Activated T-cell treated with anti-CD3 and anti-CD28 coated beads for 48 hours (primary cell): Measurements from ENCODE around the gene CTNND1.
"Not testable (repeated sequence)": the region's sequence is repeated elsewhere in the genome, so short reads cannot be mapped to it uniquely, and the experiment has no call there.

ENCODE experiments used
- DNase-seq: peaks from one replicate; pipeline ENCODE4 v3.0.0-alpha.2; 2020; ENCODE audit warnings: low read depth

The CTNND1 gene

GRCh38 chr11:57792870-57793269 is 31.3 kb downstream of the CTNND1 start:
- DNase-seq = no peak

- no peak for DNase-seq
Measured at GRCh38 chr11:57793351-57794115, 31.9 kb downstream of the CTNND1 start.

DNA sequence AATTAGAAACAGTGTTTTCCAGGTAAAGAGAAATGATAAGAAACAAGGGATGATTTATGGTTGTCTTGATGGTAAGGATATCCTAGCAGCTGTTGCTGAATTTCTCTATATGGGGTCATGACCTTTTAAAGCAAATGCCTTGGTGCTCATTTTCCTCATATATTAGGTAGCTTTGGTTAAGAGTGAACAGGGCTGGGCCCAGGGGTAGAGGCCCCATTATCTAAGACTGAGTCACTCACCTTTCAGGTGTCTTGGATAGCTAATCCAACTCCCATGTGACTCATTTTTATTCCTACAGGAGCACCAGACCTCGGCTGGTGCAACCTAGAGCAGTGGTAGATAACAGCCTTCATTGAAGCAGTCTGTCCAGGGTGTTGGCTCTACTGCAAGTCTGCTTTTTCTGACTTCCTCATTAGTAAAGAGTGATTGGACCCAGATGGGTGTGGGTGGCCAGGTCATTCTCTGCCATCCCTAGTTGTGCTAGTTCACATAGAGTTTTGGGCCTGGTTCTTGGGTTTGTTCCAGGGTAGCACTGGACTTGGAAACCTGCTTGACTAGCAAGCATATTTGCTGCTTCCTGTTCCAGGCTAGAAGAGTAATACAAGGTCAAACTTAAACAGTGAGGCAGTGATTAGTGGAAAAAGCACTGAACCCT is 37.4 kb downstream of the CTNND1 start:
- DNase-seq = no peak

DNA sequence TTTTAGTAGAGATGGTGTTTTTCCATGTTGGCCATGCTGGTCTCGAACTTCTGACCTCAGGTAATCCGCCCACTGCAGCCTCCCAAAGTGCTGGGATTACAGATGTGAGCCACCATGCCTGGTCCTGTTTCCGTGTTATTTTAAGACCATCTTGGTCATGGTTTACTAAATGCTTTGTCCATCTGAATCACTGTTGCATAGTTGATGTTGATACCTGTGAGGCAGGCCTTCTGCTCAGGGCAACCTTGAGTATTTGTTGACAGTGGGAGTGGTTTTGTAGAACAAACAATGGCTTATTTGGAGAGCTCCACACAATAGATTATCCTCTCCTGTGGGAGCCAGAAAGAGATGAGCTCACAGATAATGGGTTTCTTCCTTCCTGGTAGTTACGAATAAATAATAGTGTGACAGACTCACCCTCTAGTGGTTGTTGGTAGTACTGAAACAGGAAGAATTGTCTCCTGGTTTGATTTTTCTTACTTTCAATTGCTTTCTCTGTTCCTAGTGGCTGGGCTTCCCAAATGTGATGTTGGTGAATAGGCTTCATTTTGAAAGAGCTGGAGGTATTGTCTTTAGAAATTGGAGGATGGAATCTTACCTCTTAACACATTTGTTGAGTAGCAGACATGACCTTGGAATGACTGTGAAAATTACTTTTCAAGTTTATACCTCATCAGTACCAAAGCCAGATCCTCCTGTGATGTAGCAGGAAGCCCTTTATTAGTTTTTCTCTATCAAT is 39.0 kb downstream of the CTNND1 start:
- no peak for DNase-seq

DNA sequence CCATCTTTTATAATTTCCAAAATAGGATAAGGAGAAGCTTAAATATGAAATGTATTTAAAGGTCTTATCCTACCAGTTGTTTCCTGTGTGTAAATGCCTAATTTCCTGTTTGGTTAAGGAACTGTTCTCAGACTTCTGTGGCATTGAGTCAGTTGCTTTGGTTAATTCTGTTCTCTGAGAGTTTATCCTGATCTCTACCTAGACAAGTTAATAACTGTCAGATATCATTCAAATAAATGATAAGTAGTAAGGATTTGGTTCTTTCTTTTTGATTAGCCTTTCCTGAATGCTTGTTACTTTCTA is 39.5 kb downstream of the CTNND1 start:
- no peak for DNase-seq

GRCh38 chr11:57802411-57802810 is 40.8 kb downstream of the CTNND1 start:
- DNase-seq = no peak

DNA sequence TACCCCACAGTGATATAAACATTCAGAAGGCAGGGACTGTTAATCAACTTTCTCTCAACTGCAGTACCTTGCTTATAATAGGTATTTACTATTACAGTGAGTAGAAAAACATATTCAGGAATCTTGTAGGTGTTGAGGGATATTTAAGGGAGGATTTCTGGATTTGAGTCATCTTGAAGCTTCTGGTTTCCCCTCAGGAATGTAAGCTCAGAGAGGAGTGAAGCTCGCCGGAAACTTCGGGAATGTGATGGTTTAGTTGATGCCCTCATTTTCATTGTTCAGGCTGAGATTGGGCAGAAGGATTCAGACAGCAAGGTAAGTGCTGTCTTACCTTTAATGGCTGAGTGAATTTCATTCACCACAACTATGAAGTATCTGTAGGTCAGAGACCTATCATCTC is 42.9 kb downstream of the CTNND1 start:
- no peak for DNase-seq

DNA sequence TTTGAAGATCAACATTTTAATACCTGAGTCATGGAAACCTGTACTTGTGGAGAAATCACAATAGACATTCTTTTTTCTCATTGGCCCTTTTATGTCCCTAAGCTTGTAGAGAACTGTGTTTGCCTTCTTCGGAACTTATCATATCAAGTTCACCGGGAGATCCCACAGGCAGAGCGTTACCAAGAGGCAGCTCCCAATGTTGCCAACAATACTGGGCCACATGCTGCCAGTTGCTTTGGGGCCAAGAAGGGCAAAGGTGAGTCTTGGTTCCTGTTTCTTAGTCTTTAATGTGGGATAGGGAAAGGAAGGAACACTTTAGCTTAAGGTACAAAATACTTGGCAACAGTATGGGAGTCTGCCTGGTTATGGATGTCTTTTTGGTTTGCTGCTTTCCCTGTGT is 44.2 kb downstream of the CTNND1 start:
- no peak for DNase-seq

GRCh38 chr11:57812634-57813033 is 51.0 kb downstream of the CTNND1 start:
- DNase-seq = no peak

- no peak for DNase-seq
Measured at GRCh38 chr11:57815476-57815875, 53.9 kb downstream of the CTNND1 start.

DNA sequence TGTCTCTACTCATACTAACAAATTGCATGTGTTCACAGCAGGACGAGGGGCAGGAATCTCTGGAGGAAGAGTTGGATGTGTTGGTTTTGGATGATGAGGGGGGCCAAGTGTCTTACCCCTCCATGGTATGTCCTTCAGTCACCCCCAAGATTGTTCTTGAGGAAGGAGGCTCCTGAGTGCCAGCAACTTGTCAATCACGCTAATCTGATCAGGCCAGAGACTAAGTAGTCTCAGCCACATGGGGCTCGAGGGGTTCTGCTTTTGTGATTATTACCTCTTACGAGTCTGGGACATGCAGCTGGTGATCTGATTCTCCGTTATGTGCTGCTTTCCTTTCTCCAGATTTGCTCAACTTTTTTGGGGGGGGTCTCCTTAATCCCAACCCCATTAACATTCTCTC is 54.3 kb downstream of the CTNND1 start:
- DNase-seq = no peak

DNA sequence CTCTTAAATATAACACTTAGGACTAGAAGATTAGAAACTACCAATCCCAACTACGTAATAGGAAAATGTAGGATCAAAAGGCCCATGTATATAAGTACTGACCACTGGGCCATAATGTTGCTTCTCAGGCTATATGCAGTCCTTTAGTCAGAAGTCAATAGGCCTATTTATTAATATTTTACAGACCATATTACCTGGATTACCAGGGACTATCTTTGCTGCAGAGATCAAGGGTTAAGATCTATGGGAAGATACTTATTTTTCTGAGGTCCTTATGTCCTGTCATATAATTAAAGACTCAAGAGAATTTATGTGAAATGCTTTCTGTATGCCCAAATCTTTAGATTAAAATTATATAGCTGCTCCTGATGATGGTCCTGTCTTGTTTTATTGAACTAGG is 57.2 kb downstream of the CTNND1 start:
- no peak for DNase-seq

DNA sequence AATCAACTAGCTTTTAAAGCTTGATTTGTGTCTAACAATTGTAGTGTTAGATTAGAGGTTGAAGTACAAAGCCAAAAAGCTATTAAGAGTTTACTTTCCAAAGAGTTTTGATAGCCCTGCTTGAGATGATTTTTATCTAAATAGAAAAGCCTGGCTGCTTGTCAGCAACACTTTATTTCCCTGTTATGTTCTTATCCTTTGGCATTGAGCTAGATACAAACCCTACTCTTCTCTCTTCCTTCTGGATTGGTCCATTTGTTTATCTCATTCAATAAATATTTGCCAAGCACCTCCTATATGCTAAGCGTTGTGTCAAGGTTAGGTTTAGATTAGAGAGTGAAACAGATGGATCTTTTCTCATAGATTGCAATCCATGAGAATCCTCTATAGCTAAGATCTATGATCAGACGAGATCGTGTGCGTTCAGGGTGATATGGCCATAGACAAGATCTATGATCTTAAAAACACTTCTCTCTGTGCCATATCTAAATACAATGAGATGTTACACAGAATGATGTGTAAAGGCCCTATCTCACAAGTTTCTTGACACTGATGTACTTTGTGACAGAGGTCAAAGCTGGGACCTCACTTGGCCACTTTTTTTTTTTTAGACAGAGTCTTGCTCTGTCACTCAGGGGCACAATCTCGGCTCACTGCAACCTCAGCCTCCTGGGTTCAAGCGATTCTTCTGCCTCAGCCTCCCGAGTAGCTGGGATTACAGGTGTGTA is 57.8 kb downstream of the CTNND1 start:
- DNase-seq = no peak

- DNase-seq = no peak
Measured at GRCh38 chr11:57823859-57824258, 62.3 kb downstream of the CTNND1 start.

DNA sequence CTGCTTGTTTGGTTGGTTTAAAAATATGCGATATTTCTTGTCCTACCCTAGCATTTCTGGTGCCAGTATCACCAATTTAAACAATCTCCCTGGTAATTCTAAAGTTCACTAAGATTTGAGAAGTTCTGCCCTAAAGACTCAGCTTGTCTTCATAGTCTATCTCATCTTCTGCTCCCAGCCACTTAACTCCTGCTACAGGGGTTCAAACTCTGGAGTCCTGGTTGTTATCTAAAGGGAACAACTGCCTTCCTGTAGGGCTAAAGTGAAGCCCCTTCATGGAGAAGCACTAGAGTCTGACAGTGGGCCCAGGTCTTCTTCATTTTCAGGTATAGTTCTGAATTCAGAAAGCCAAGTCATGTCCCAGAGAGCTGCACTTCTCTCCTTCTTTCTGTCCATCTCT is 73.2 kb downstream of the CTNND1 start:
- no peak for DNase-seq

DNA sequence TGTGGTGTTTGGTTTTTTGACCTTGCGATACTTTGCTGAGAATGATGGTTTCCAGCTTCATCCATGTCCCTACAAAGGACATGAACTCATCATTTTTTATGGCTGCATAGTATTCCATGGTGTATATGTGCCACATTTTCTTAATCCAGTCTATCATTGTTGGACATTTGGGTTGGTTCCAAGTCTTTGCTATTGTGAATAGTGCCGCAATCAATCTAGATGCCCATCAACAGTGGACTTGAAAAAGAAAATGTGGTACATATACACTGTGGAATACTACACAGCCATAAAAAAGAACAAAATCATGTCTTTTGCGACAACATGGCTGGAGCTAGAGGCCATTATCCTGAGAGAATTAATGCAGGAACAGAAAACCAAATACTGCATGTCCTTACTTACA is 77.0 kb downstream of the CTNND1 start:
- DNase-seq = not testable (repeated sequence)

DNA sequence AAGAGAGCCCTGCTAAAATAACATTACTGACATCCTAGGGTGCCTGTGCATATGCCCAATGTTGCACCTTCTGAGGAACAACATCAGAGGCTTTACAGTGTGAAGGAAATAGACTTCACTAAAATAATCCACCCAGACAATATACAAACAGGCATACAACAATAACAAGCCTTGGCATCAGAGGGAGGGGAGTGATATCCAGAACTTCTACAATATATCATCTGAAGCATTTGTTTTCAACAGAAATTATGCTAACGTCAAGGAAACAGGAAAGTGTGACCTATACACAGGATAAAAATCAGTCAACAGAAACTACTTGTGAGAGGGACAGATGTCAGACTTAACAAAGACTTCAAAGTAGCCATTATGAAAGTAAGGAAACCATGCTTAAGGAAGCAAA is 81.3 kb downstream of the CTNND1 start:
- no peak for DNase-seq

DNA sequence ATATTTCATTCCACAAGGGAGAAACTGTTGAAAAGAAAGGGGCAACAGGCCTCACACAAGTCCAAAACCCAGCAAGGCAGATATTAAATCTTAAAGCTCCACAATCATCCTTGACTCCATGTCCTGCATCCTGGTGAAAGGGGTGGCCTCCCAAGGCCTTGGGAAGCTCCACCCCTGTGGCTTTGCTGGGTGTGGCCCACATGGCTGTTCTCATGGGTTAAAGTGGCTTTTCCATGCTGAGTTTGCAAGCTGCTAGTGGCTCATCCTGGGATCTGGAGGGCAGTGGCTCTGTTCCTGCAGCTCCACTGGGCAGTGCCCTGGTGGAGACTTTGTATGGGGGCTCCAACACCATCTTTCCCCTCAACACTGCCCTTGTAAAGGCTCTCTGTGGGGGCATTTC is 106.4 kb downstream of the CTNND1 start:
- no peak for DNase-seq

DNA sequence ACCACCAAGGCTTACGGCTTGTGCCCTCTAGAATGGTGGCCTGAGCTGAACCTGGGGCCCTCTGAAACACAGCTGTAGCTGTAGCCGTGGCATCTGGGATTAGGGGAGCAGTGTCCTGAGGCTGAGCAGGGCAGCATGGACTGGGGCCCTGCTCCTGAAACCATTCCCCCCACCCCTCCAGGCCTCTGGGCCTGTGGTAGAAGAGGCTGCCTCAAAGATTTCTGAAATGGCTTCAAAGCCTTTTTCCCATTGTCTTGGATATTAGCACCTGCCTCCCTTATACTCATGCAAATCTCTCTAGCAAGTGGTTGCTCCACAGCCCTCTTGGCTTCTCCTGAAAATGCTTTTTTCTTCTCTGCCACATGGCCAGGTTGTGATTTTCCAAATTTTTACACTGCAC is 106.9 kb downstream of the CTNND1 start:
- DNase-seq = no peak
